MG63 (cell line): ENCODE data around the gene ETV7. TPM values are rescaled to one million over a fixed set of nuclear protein-coding genes. Genes with fewer than 3 reads are reported as not detected.
"Not testable (repeated sequence)": the region's sequence is repeated elsewhere in the genome, so short reads cannot be mapped to it uniquely, and the experiment has no call there.

ENCODE experiments used
- DNase-seq: peaks from one replicate; pipeline ENCODE4 v3.0.0-alpha.2; 2020
- H3K27me3 ChIP-seq: fragments of 250-450 bp; sonication (Bioruptor Pico); 2 replicates; pipeline ENCODE4 v1.5.1; 2020; ENCODE audit warnings: mild to moderate bottlenecking, moderate library complexity
- H3K36me3 ChIP-seq: fragments of 250-450 bp; sonication (Bioruptor Pico); 2 replicates; pipeline ENCODE4 v1.5.1; 2020; ENCODE audit warnings: mild to moderate bottlenecking, moderate library complexity
- H3K4me3 ChIP-seq: fragments of 250-450 bp; sonication (Bioruptor Pico); 2 replicates; pipeline ENCODE4 v1.5.1; 2020; ENCODE audit warnings: mild to moderate bottlenecking, moderate library complexity
- H3K9me3 ChIP-seq: fragments of 250-450 bp; sonication (Bioruptor Pico); 2 replicates; pipeline ENCODE4 v1.5.1; 2020; ENCODE audit warnings: mild to moderate bottlenecking, moderate library complexity
- total RNA-seq: library from RNA; depleted of rRNA; stranded (reverse); fragments of >200 nt; shearing (Covaris generic); gene quantifications from 2 replicates; pipeline ENCODE4 v1.2.3, GENCODE V29; 2014; ENCODE audit warnings: low replicate concordance

Gene ETV7
- total RNA-seq, 1 experiment from 2014 or later, result 0.82 TPM

GRCh38 chr6:36355819-36356218 is 31.6 kb downstream of the ETV7 start:
- no peak overlapping the region for H3K4me3 ChIP-seq
- DNase-seq, result no peak

GRCh38 chr6:36353411-36353915 is 34.0 kb downstream of the ETV7 start:
- Histone ChIP-seq H3K4me3 (no peak overlapping the region), H3K9me3 (no peaks in the 10 kb centered on the region), H3K36me3 (no peaks in the 10 kb centered on the region), H3K27me3 (no peaks in the 10 kb centered on the region)
- DNase-seq, result no peak

More at GRCh38 chr6:36355819-36356218, 31.6 kb downstream of the ETV7 start:
- Histone ChIP-seq H3K36me3 (no peaks in the 10 kb centered on the region), H3K27me3 (no peaks in the 10 kb centered on the region), H3K9me3 (no peaks in the 10 kb centered on the region)

- DNase-seq, result no peak
- H3K4me3 ChIP-seq, result no peak overlapping the region
- H3K36me3 ChIP-seq, result no peaks in the 10 kb centered on the region
- H3K27me3 ChIP-seq, result no peaks in the 10 kb centered on the region
- H3K9me3 ChIP-seq, result no peaks in the 10 kb centered on the region
Measured at GRCh38 chr6:36352477-36353157, 34.9 kb downstream of the ETV7 start.

GRCh38 chr6:36350681-36351571 is 36.5 kb downstream of the ETV7 start:
- no peak for DNase-seq
- Histone ChIP-seq H3K4me3 (no peak overlapping the region), H3K9me3 (no peaks in the 10 kb centered on the region), H3K27me3 (no peaks in the 10 kb centered on the region), H3K36me3 (no peaks in the 10 kb centered on the region)

GRCh38 chr6:36350082-36350481 is 37.4 kb downstream of the ETV7 start:
- no peak for DNase-seq
- H3K9me3 ChIP-seq, result no peaks in the 10 kb centered on the region
- no peaks in the 10 kb centered on the region for H3K27me3 ChIP-seq
- H3K4me3 ChIP-seq, result no peak overlapping the region
- no peaks in the 10 kb centered on the region for H3K36me3 ChIP-seq

GRCh38 chr6:36349240-36349639 is 38.2 kb downstream of the ETV7 start:
- no peak overlapping the region for H3K4me3 ChIP-seq
- H3K36me3 ChIP-seq, result no peaks in the 10 kb centered on the region
- H3K27me3 ChIP-seq, result no peaks in the 10 kb centered on the region
- no peak for DNase-seq
- H3K9me3 ChIP-seq, result no peaks in the 10 kb centered on the region

- Histone ChIP-seq H3K36me3 (no peaks in the 10 kb centered on the region), H3K9me3 (no peaks in the 10 kb centered on the region), H3K4me3 (no peak overlapping the region), H3K27me3 (no peaks in the 10 kb centered on the region)
- no peak for DNase-seq
Measured at GRCh38 chr6:36347621-36348020, 39.8 kb downstream of the ETV7 start.

- Histone ChIP-seq H3K36me3 (no peaks in the 10 kb centered on the region), H3K9me3 (no peaks in the 10 kb centered on the region), H3K4me3 (no peak overlapping the region), H3K27me3 (no peaks in the 10 kb centered on the region)
- DNase-seq, result no peak
Measured at GRCh38 chr6:36346486-36347273, 40.8 kb downstream of the ETV7 start.

- H3K27me3 ChIP-seq, result no peaks in the 10 kb centered on the region
- no peaks in the 10 kb centered on the region for H3K36me3 ChIP-seq
- no peak for DNase-seq
- H3K4me3 ChIP-seq, result no peak overlapping the region
- H3K9me3 ChIP-seq, result no peaks in the 10 kb centered on the region
Measured at GRCh38 chr6:36345681-36346466, 41.6 kb downstream of the ETV7 start.

- DNase-seq, result no peak
- no peaks in the 10 kb centered on the region for H3K9me3 ChIP-seq
- H3K27me3 ChIP-seq, result no peaks in the 10 kb centered on the region
- H3K36me3 ChIP-seq, result no peaks in the 10 kb centered on the region
- no peak overlapping the region for H3K4me3 ChIP-seq
Measured at GRCh38 chr6:36343109-36343680, 44.3 kb downstream of the ETV7 start.

- DNase-seq, result peak; percentile 49
- H3K4me3 ChIP-seq, result peak overlapping the region; percentile 24; the same call in 1 of the 2 replicates
- H3K9me3 ChIP-seq, result no peaks in the 10 kb centered on the region
- no peaks in the 10 kb centered on the region for H3K36me3 ChIP-seq
- no peaks in the 10 kb centered on the region for H3K27me3 ChIP-seq
Measured at GRCh38 chr6:36340618-36341454, 46.6 kb downstream of the ETV7 start.

- Histone ChIP-seq H3K36me3 (no peaks in the 10 kb centered on the region), H3K9me3 (no peaks in the 10 kb centered on the region), H3K27me3 (no peaks in the 10 kb centered on the region), H3K4me3 (no peak overlapping the region)
- no peak for DNase-seq
Measured at GRCh38 chr6:36340306-36340617, 47.2 kb downstream of the ETV7 start.

GRCh38 chr6:36339146-36339545 is 48.3 kb downstream of the ETV7 start:
- Histone ChIP-seq H3K27me3 (no peaks in the 10 kb centered on the region), H3K36me3 (no peaks in the 10 kb centered on the region), H3K9me3 (no peaks in the 10 kb centered on the region), H3K4me3 (no peak overlapping the region)
- DNase-seq, result no peak

- not testable (repeated sequence) for H3K9me3 ChIP-seq, H3K4me3 ChIP-seq, H3K36me3 ChIP-seq, H3K27me3 ChIP-seq, DNase-seq
Measured at GRCh38 chr6:36338223-36338622, 49.2 kb downstream of the ETV7 start.

- Histone ChIP-seq H3K27me3 (no peaks in the 10 kb centered on the region), H3K36me3 (no peaks in the 10 kb centered on the region), H3K4me3 (no peak overlapping the region), H3K9me3 (no peaks in the 10 kb centered on the region)
- peak; percentile 19 for DNase-seq
Measured at GRCh38 chr6:36337814-36338213, 49.7 kb downstream of the ETV7 start.
